ENCODE data around the gene MTMR3.

MTMR3 gene

GRCh38 chr22:29951791-29952413 is 68.9 kb downstream of the MTMR3 start:
- no peak for TF ChIP-seq CTCF (IDR thresholded peaks at IDR 0.05; ENCODE audit: borderline replicate concordance, extremely low read depth, low read length, poor library complexity, severe bottlenecking)
- no peak for TF ChIP-seq EZH2 (IDR thresholded peaks at IDR 0.05; ENCODE audit: borderline replicate concordance, low read depth, low read length, severe bottlenecking)
- DNase-seq (no peak), ATAC-seq (ENCODE audit: insufficient read depth, low read depth) (no peak)
- Histone ChIP-seq H3K27ac (ENCODE audit: low read length) (no peak overlapping the region), H3K4me1 (ENCODE audit: insufficient read depth, low read length) (no peaks in the 10 kb centered on the region), H3K4me2 (ENCODE audit: insufficient read depth, low read length) (no peak overlapping the region), H3K27me3 (ENCODE audit: insufficient read depth, low read length, poor library complexity) (no peaks in the 10 kb centered on the region), H4K20me1 (ENCODE audit: insufficient read depth, low read length) (peaks cover 17% of the 10 kb centered on the region), H3K4me3 (ENCODE audit: low read depth in 1 of 2, low read length in 2 of 2) (no peak overlapping the region), H3K79me2 (ENCODE audit: insufficient read depth, low read length) (peaks cover 74% of the 10 kb centered on the region), H3K9me3 (ENCODE audit: insufficient read depth, low read length, severe bottlenecking) (no peaks in the 10 kb centered on the region), H3K9ac (ENCODE audit: low read depth, low read length) (no peak overlapping the region), H2AFZ (ENCODE audit: low read depth, low read length) (no peak overlapping the region), H3K36me3 (ENCODE audit: insufficient read depth, low read length) (no peaks in the 10 kb centered on the region)

- peaks cover 24% of the 10 kb centered on the region for H4K20me1 ChIP-seq (ENCODE audit: insufficient read depth, low read length)
- no peaks in the 10 kb centered on the region for H3K4me1 ChIP-seq (ENCODE audit: insufficient read depth, low read length)
- TF ChIP-seq CTCF (IDR thresholded peaks at IDR 0.05; ENCODE audit: borderline replicate concordance, extremely low read depth, low read length, poor library complexity, severe bottlenecking) = no peak
- H3K36me3 ChIP-seq (ENCODE audit: insufficient read depth, low read length) = no peaks in the 10 kb centered on the region; the same call in 1 of the 2 replicates
- H3K27ac ChIP-seq (ENCODE audit: low read length) = no peak overlapping the region
- no peak overlapping the region for H3K9ac ChIP-seq (ENCODE audit: low read depth, low read length)
- H3K27me3 ChIP-seq (ENCODE audit: insufficient read depth, low read length, poor library complexity) = no peaks in the 10 kb centered on the region
- peaks cover 53% of the 10 kb centered on the region for H3K79me2 ChIP-seq (ENCODE audit: insufficient read depth, low read length)
- H3K4me2 ChIP-seq (ENCODE audit: insufficient read depth, low read length) = no peak overlapping the region
- DNase-seq (no peak), ATAC-seq (ENCODE audit: insufficient read depth, low read depth) (no peak)
- no peak overlapping the region for H3K4me3 ChIP-seq (ENCODE audit: low read depth in 1 of 2, low read length in 2 of 2)
- no peak overlapping the region for H2AFZ ChIP-seq (ENCODE audit: low read depth, low read length)
- H3K9me3 ChIP-seq (ENCODE audit: insufficient read depth, low read length, severe bottlenecking) = no peaks in the 10 kb centered on the region
Measured at GRCh38 chr22:29954203-29954855, 71.4 kb downstream of the MTMR3 start.

- H3K4me1 ChIP-seq (ENCODE audit: insufficient read depth, low read length) = no peaks in the 10 kb centered on the region
- no peak overlapping the region for H3K4me2 ChIP-seq (ENCODE audit: insufficient read depth, low read length)
- H3K9ac ChIP-seq (ENCODE audit: low read depth, low read length) = no peak overlapping the region
- no peak for DNase-seq
- no peak for ATAC-seq (ENCODE audit: insufficient read depth, low read depth)
- H3K27me3 ChIP-seq (ENCODE audit: insufficient read depth, low read length, poor library complexity) = no peaks in the 10 kb centered on the region
- no peak overlapping the region for H3K4me3 ChIP-seq (ENCODE audit: low read depth in 1 of 2, low read length in 2 of 2)
- H3K36me3 ChIP-seq (ENCODE audit: insufficient read depth, low read length) = no peaks in the 10 kb centered on the region; the same call in 1 of the 2 replicates
- TF ChIP-seq CTCF (IDR thresholded peaks at IDR 0.05; ENCODE audit: borderline replicate concordance, extremely low read depth, low read length, poor library complexity, severe bottlenecking) = no peak
- TF ChIP-seq EZH2 (IDR thresholded peaks at IDR 0.05; ENCODE audit: borderline replicate concordance, low read depth, low read length, severe bottlenecking) = no peak
- peaks cover 23% of the 10 kb centered on the region for H4K20me1 ChIP-seq (ENCODE audit: insufficient read depth, low read length)
- H2AFZ ChIP-seq (ENCODE audit: low read depth, low read length) = no peak overlapping the region
- no peak overlapping the region for H3K27ac ChIP-seq (ENCODE audit: low read length)
- no peaks in the 10 kb centered on the region for H3K9me3 ChIP-seq (ENCODE audit: insufficient read depth, low read length, severe bottlenecking)
- peaks cover 35% of the 10 kb centered on the region for H3K79me2 ChIP-seq (ENCODE audit: insufficient read depth, low read length)
Measured at GRCh38 chr22:29956680-29957079, 73.7 kb downstream of the MTMR3 start.
